GM18526 (cell line): ENCODE results near the gene PCDH9.

ENCODE experiments used
- POLR2A ChIP-seq: IDR thresholded peaks from 3 replicates; pipeline ENCODE4 v1.6.1; 2011; ENCODE audit not compliant: insufficient read length; ENCODE audit errors: extremely low read depth

The PCDH9 gene

GRCh38 chr13:67229481-67230403, at the start of gene PCDH9:
PCDH9 (minus strand) TSS chr13:67230336; CDS start chr13:67228440, 1,896 bp downstream.
- TF ChIP-seq POLR2A: no peak

- TF ChIP-seq POLR2A: no peak
These were observed 48.1 kb upstream of the PCDH9 start for GRCh38 chr13:67278235-67278634.

- TF ChIP-seq POLR2A: no peak
These were observed 47.4 kb upstream of the PCDH9 start for GRCh38 chr13:67277581-67277980.

GRCh38 chr13:67275351-67275960, 45.3 kb upstream of the PCDH9 start:
- TF ChIP-seq POLR2A: no peak

- no peak for TF ChIP-seq POLR2A
These were observed 42.9 kb upstream of the PCDH9 start for GRCh38 chr13:67273001-67273400.

GRCh38 chr13:67267136-67267535, 37.0 kb upstream of the PCDH9 start:
- TF ChIP-seq POLR2A: no peak

GRCh38 chr13:67259208-67259607, 29.1 kb upstream of the PCDH9 start:
- no peak for TF ChIP-seq POLR2A

- no peak for TF ChIP-seq POLR2A
These were observed 28.3 kb upstream of the PCDH9 start for GRCh38 chr13:67258482-67258881.

GRCh38 chr13:67238861-67239260, 8.7 kb upstream of the PCDH9 start:
- no peak for TF ChIP-seq POLR2A

GRCh38 chr13:67238277-67238859, 8.2 kb upstream of the PCDH9 start:
- no peak for TF ChIP-seq POLR2A

GRCh38 chr13:67235265-67235664, 5.1 kb upstream of the PCDH9 start:
- no peak for TF ChIP-seq POLR2A

- no peak for TF ChIP-seq POLR2A
These were observed 2.2 kb upstream of the PCDH9 start for GRCh38 chr13:67232384-67232783.

- TF ChIP-seq POLR2A: no peak
These were observed 1.3 kb upstream of the PCDH9 start for GRCh38 chr13:67231289-67232000.

GRCh38 chr13:67230404-67231288, 510 bp upstream of the PCDH9 start:
- TF ChIP-seq POLR2A: no peak
